Muscle layer of duodenum (tissue), 2 donors: ENCODE data around the gene PPFIA1.

Experiments
- H3K27ac ChIP-seq: one replicate; pipeline ENCODE4 v1.7.0; 2013; ENCODE audit warnings: mild to moderate bottlenecking, low read length
- H3K27me3 ChIP-seq: one replicate; pipeline ENCODE4 v1.7.0; 2013; ENCODE audit warnings: low read depth, mild to moderate bottlenecking, control low read depth, low read length
- H3K36me3 ChIP-seq, 2 donors: one replicate each; pipeline ENCODE4 v1.7.0; 2013; ENCODE audit warnings: low read length in 2 of 2, control low read depth in 1 of 2, mild to moderate bottlenecking in 1 of 2; ENCODE audit not compliant: insufficient read depth in 2 of 2, control insufficient read depth in 1 of 2
- H3K4me1 ChIP-seq, 2 donors: one replicate each; pipeline ENCODE4 v1.7.0; 2013; ENCODE audit warnings: low read length in 2 of 2, mild to moderate bottlenecking in 2 of 2, control low read depth in 1 of 2, moderate library complexity in 1 of 2; ENCODE audit not compliant: insufficient read depth in 2 of 2, control insufficient read depth in 1 of 2
- H3K4me3 ChIP-seq, 2 donors: one replicate each; pipeline ENCODE4 v1.7.0; 2013; ENCODE audit warnings: low read length in 2 of 2, low read depth in 1 of 2, mild to moderate bottlenecking in 1 of 2
- H3K9me3 ChIP-seq, 2 donors: one replicate each; pipeline ENCODE4 v1.7.0; 2013; ENCODE audit warnings: low read length in 2 of 2, control low read depth in 1 of 2, mild to moderate bottlenecking in 1 of 2; ENCODE audit not compliant: control insufficient read depth in 1 of 2
- donor health status: healthy.

PPFIA1 gene

DNA sequence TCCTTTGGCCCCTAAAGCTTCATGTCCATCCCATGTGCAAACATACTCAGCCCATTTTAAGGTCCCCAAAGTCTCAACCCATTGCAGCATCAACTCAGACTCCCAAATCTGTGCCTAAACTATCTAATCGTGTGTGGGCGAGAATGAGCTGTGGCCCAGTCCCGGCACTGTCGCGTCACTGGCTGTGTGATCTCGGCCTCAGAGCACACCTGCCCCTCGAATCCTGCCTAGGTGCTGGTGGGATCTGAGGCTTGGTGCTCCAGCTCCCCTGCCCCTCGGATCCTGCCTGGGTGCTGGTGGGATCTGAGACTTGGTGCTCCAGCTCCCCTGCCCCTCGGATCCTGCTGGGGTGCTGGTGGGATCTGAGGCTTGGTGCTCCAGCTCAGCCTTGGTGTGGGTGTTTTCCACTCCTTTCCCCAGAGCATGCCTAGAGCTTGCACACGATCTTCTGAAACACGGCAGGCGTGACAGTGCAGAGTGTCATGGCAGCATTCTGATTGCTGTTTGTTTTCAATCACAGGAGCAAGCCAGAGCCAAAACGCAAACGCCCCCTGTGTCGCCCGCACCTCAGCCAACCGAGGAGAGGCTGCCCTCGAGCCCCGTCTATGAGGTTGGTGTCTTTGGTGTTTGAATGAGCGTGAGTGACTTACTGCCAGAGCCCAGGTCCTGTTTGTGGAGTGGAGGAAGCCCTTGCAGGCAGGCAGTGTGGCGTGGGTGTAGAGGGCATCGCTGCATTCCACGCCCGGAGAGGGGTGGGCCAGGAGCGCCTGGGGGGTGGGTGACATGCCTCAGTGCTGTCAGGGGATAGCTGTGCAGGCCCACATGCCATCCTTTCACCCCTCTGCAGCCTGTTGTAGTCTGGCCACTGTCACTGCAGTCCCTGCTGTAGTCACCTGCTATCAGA, 160.4 kb downstream of the PPFIA1 start:
- Histone ChIP-seq H3K36me3 (peaks cover 52 to 83% of the 10 kb centered on the region in 2 donors), H3K4me1 (no peaks in the 10 kb centered on the region), H3K4me3 (no peak overlapping the region), H3K9me3 (no peaks in the 10 kb centered on the region), H3K27ac (no peak overlapping the region), H3K27me3 (no peaks in the 10 kb centered on the region)

DNA sequence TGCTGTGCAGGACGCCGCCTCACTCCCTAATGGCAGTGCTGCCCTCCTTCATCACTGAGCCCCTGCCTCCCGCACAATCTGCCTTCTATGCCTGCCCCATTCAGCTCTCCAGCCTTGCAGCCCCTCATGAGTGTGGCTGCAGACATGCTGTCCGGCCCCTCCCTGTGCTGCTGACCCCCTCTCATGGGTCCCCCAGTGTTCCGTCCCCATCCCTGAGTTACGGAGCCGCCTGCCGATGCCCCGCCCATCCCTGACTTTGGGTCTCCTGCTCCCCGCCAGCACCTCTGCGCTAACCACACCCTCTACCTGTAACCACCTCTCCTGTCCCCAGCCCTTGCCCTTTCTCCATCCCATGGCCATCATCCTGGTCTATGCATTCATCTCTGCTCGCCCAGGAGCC, 161.1 kb downstream of the PPFIA1 start:
- Histone ChIP-seq H3K27ac (no peak overlapping the region), H3K4me1 (no peaks in the 10 kb centered on the region), H3K9me3 (no peaks in the 10 kb centered on the region), H3K4me3 (no peak overlapping the region), H3K27me3 (no peaks in the 10 kb centered on the region), H3K36me3 (peaks cover 59 to 88% of the 10 kb centered on the region in 2 donors)

DNA sequence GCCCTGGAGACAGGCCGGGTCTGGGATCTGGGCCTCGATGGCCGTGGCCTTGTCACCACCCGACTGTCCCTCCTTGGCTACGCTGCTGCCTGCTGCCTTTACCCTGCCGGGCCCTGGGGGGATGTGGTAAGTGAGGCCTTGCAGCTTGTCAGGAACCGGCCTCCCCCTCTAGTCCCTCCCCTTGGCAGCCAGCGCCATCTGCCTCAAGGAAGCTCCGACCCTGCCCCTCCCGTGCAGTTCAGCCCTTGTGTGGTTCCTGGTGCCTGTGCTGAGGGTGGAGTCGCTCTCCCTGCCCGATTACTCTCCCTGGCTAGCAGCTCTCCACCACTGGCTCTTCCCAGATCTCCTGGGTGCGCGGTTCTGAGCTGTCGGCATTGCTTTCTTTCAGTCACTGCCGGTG, 161.6 kb downstream of the PPFIA1 start:
- H3K36me3 ChIP-seq = peaks cover 62 to 91% of the 10 kb centered on the region in 2 donors
- H3K4me1 ChIP-seq = no peaks in the 10 kb centered on the region
- no peaks in the 10 kb centered on the region for H3K27me3 ChIP-seq
- H3K9me3 ChIP-seq = no peaks in the 10 kb centered on the region
- no peak overlapping the region for H3K27ac ChIP-seq
- H3K4me3 ChIP-seq = no peak overlapping the region

DNA sequence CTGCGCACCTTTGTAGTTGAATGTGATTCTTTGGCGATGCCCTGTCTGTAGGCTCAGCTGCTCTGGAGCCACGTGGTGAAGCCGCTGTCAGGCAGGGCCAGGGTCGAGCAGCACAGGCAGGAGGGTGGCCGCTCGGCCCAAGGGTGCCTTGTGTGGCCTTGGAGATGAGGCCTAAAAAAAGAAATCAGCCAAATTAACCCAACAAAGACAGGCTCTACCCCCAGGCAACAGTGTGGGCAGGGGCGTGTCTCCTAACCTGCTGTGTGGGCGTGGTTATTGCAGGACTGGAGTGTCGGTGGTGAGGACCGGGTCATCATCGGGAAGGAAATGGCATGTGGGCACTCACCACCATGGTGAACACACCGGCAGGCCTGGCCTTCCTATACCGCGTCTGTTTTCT, 162.1 kb downstream of the PPFIA1 start:
- H3K27ac ChIP-seq = no peak overlapping the region
- no peaks in the 10 kb centered on the region for H3K27me3 ChIP-seq
- no peaks in the 10 kb centered on the region for H3K9me3 ChIP-seq
- no peak overlapping the region for H3K4me3 ChIP-seq
- H3K36me3 ChIP-seq = peaks cover 63 to 91% of the 10 kb centered on the region in 2 donors
- no peaks in the 10 kb centered on the region for H3K4me1 ChIP-seq

DNA sequence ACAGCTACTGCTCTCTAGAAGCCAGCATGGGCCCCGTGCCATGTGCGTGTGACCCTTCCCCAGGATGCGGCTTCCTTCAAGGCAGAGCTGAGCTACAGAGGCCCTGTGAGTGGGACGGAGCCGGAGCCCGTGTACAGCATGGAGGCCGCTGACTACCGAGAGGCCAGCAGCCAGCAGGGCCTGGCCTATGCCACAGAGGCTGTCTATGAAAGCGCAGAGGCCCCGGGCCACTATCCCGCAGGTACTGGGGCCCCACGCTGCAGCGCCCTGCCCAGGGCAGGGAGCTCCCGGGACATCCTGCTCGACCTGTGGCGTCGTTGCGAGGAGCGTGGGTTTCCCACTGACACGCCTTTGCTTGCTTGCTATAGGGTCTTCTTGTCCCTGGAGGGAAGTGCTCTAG, 162.5 kb downstream of the PPFIA1 start:
- no peaks in the 10 kb centered on the region for H3K4me1 ChIP-seq
- no peaks in the 10 kb centered on the region for H3K9me3 ChIP-seq
- no peak overlapping the region for H3K27ac ChIP-seq
- H3K4me3 ChIP-seq = no peak overlapping the region
- H3K27me3 ChIP-seq = no peaks in the 10 kb centered on the region
- peaks cover 60 to 93% of the 10 kb centered on the region in 2 donors for H3K36me3 ChIP-seq

DNA sequence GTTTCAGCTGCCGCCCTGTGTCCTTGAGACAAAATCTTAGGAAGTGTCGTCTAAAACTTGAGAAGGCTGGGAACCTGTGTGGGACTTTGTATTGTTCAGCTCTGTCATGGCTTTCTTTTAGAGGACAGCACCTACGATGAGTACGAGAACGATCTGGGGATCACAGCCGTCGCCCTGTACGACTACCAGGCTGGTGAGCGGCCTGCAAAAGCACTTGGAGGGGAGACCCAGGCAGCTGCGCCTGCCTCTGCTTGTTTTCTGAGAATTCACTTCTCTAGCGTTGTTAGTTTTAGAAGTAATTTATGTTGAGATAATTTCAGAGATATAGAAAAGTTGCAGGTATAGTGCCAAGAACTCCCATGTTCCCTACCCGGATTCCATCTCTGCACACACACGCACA, 163.0 kb downstream of the PPFIA1 start:
- Histone ChIP-seq H3K9me3 (no peaks in the 10 kb centered on the region), H3K4me1 (no peaks in the 10 kb centered on the region), H3K4me3 (no peak overlapping the region), H3K36me3 (peaks cover 60 to 95% of the 10 kb centered on the region in 2 donors), H3K27me3 (no peaks in the 10 kb centered on the region), H3K27ac (no peak overlapping the region)
